Mammary epithelial cell (primary cell): ENCODE measurements around the gene ANKFY1.

Experiments used
- EZH2 ChIP-seq: IDR thresholded peaks from 2 replicates; pipeline ENCODE4 v1.6.1; 2012; ENCODE audit warnings: low read length, inconsistent platforms, borderline replicate concordance
- TF ChIP-seq, protein P1 (sequence below), 2 donors: IDR thresholded peaks in 1 of 2; conservative IDR thresholded peaks in 1 of 2; 2 replicates each; pipeline ENCODE4 v1.5.1; 2011 to 2012; ENCODE audit warnings: inconsistent platforms in 2 of 2, low read length in 2 of 2, mild to moderate bottlenecking in 2 of 2, control low read depth in 1 of 2, low read depth in 1 of 2; ENCODE audit not compliant: insufficient read depth in 1 of 2; ENCODE audit errors: extremely low read depth in 1 of 2

- TF ChIP-seq, protein P1, sequence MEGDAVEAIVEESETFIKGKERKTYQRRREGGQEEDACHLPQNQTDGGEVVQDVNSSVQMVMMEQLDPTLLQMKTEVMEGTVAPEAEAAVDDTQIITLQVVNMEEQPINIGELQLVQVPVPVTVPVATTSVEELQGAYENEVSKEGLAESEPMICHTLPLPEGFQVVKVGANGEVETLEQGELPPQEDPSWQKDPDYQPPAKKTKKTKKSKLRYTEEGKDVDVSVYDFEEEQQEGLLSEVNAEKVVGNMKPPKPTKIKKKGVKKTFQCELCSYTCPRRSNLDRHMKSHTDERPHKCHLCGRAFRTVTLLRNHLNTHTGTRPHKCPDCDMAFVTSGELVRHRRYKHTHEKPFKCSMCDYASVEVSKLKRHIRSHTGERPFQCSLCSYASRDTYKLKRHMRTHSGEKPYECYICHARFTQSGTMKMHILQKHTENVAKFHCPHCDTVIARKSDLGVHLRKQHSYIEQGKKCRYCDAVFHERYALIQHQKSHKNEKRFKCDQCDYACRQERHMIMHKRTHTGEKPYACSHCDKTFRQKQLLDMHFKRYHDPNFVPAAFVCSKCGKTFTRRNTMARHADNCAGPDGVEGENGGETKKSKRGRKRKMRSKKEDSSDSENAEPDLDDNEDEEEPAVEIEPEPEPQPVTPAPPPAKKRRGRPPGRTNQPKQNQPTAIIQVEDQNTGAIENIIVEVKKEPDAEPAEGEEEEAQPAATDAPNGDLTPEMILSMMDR (conservative IDR thresholded peaks at IDR 0.05 in 1 of 2, IDR thresholded peaks at IDR 0.05 in 1 of 2; ENCODE audit: extremely low read depth in 1 of 2, insufficient read depth in 1 of 2, low read depth in 1 of 2, low read length in 2 of 2): no peak
- no peak for TF ChIP-seq EZH2
Measured at GRCh38 chr17:4195306-4195705, 68.5 kb downstream of the ANKFY1 start.
